K562 (cell line): ENCODE measurements around the gene MCM7. TPM values are rescaled to one million over a fixed set of nuclear protein-coding genes. Genes with fewer than 3 reads are reported as not detected.
A peak's percentile ranks its signal among the peaks of the same experiment; 100 is the strongest.

Experiments used
- HCFC1 ChIP-seq: IDR thresholded peaks from 2 replicates; pipeline ENCODE4 v1.6.1; 2012; ENCODE audit warnings: low read depth, low read length, improper control_type of control experiment
- KAT7 ChIP-seq: sonication (generic); formaldehyde crosslinking; IDR thresholded peaks from 2 replicates; pipeline ENCODE4 v1.8.0; 2022; ENCODE audit warnings: missing genetic modification reagents, mild to moderate bottlenecking, borderline replicate concordance
- KDM4B ChIP-seq, 2 experiments: fragments of 450-650 bp in 1 of 2; sonication (generic) in 1 of 2; IDR thresholded peaks; 2 replicates each; pipeline ENCODE4 v1.6.1; 2016 to 2017; ENCODE audit warnings: borderline replicate concordance in 2 of 2, antibody characterized with exemption in 1 of 2, low read depth in 1 of 2, mild to moderate bottlenecking in 1 of 2
- MNT ChIP-seq, 2 experiments: fragments of 450-650 bp; conservative IDR thresholded peaks; 2 replicates each; pipeline ENCODE4 v1.6.1; 2017; ENCODE audit warnings: mild to moderate bottlenecking in 2 of 2, moderate library complexity in 2 of 2
- NKRF ChIP-seq: fragments of 450-650 bp; IDR thresholded peaks from 2 replicates; pipeline ENCODE4 v1.6.1; 2016; ENCODE audit warnings: borderline replicate concordance
- RBM22 ChIP-seq: fragments of 200-400 bp; formaldehyde crosslinking; IDR thresholded peaks from 2 replicates; pipeline ENCODE4 v1.6.1; 2018; ENCODE audit warnings: low read length, low read depth; ENCODE audit not compliant: poor library complexity, severe bottlenecking
- SP2 ChIP-seq: IDR thresholded peaks from 2 replicates; pipeline ENCODE4 v1.6.1; 2011; ENCODE audit warnings: mild to moderate bottlenecking, low read depth, low read length, moderate library complexity; ENCODE audit not compliant: poor library complexity, severe bottlenecking; ENCODE audit errors: extremely low read depth
- TEAD4 ChIP-seq, 2 experiments: sonication (generic) in 1 of 2; formaldehyde crosslinking in 1 of 2; IDR thresholded peaks; 2 replicates each; pipeline versions ENCODE4 v1.6.1 to v1.8.0; 2012 to 2022; ENCODE audit warnings: borderline replicate concordance in 1 of 2, inconsistent platforms in 1 of 2, low read length in 1 of 2, mild to moderate bottlenecking in 1 of 2, missing genetic modification reagents in 1 of 2
- polyA plus RNA-seq, 8 experiments: library from polyadenylated mRNA; depleted of rRNA in 4 of 8; stranded (reverse) in 5 of 8; unstranded in 3 of 8; fragments of >200 nt; fragmentation: Nextera tagmentation in 2 of 8; fragmentation: Illumina TruSeq in 1 of 8; extraction: Ambion mirVana in 2 of 8; extraction: Trizol in 1 of 8; gene quantifications; 2 replicates each; pipeline versions ENCODE4 v1.2.1 to v1.2.3, GENCODE V29; 2011 to 2014; ENCODE audit warnings: inconsistent platforms in 1 of 8, missing spikeins in 1 of 8
- total RNA-seq, 7 experiments: library from RNA; depleted of rRNA in 6 of 7; stranded (reverse); fragments of >200 nt in 6 of 7; fragmentation: Illumina TruSeq in 2 of 7; extraction: Trizol in 2 of 7; gene quantifications; 2 replicates each; pipeline versions ENCODE4 v1.2.1 to v1.2.3, GENCODE V29; 2011 to 2021; ENCODE audit warnings: low replicate concordance in 1 of 7
- TF ChIP-seq, protein P1 (sequence below): sonication (generic); formaldehyde crosslinking; IDR thresholded peaks from 2 replicates; pipeline ENCODE4 v1.8.0; 2022; ENCODE audit warnings: mild to moderate bottlenecking, missing genetic modification reagents
- TF ChIP-seq, protein P2 (sequence below): fragments of 450-650 bp; formaldehyde crosslinking; IDR thresholded peaks from 2 replicates; pipeline ENCODE4 v1.4.0; 2022; ENCODE audit warnings: missing genetic modification characterization
- TF ChIP-seq, protein P3 (sequence below): fragments of 450-650 bp; IDR thresholded peaks from 2 replicates; pipeline ENCODE4 v1.6.1; 2014; ENCODE audit warnings: low read depth, mild to moderate bottlenecking, moderate library complexity, borderline replicate concordance

MCM7 gene
- total and polyA plus RNA-seq, 9 of the 15 experiments (the other 6 are each of a cell fraction or from before 2014, with no cell fraction given) = 329 to 856 (median 437) TPM

DNA sequence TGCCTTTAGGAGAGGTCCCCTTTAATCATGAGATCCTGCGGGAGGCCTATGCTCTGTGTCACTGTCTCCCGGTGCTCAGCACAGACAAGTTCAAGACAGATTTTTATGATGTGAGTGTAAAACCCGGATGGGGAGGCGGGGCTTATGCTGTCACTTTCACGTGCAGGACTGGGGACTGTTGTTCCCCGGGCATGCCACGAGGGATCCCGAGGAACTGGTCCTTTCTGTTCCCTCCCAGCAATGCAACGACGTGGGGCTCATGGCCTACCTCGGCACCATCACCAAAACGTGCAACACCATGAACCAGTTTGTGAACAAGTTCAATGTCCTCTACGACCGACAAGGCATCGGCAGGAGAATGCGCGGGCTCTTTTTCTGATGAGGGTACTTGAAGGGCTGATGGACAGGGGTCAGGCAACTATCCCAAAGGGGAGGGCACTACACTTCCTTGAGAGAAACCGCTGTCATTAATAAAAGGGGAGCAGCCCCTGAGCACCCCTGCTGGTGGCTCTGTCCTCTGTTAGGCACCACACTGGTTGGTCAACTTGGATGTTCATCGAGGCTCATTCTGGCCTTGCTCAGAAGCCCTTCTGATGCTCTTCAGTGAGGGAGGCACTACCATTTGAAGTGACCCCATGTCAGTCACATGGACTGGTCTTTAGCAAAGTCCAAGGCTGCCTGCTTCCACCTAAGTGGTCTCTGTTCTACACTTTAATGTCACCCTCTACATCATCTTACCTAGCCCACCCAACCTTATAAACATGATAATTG, 9.6 kb downstream of the MCM7 start (continued):
- TF ChIP-seq, protein P1, sequence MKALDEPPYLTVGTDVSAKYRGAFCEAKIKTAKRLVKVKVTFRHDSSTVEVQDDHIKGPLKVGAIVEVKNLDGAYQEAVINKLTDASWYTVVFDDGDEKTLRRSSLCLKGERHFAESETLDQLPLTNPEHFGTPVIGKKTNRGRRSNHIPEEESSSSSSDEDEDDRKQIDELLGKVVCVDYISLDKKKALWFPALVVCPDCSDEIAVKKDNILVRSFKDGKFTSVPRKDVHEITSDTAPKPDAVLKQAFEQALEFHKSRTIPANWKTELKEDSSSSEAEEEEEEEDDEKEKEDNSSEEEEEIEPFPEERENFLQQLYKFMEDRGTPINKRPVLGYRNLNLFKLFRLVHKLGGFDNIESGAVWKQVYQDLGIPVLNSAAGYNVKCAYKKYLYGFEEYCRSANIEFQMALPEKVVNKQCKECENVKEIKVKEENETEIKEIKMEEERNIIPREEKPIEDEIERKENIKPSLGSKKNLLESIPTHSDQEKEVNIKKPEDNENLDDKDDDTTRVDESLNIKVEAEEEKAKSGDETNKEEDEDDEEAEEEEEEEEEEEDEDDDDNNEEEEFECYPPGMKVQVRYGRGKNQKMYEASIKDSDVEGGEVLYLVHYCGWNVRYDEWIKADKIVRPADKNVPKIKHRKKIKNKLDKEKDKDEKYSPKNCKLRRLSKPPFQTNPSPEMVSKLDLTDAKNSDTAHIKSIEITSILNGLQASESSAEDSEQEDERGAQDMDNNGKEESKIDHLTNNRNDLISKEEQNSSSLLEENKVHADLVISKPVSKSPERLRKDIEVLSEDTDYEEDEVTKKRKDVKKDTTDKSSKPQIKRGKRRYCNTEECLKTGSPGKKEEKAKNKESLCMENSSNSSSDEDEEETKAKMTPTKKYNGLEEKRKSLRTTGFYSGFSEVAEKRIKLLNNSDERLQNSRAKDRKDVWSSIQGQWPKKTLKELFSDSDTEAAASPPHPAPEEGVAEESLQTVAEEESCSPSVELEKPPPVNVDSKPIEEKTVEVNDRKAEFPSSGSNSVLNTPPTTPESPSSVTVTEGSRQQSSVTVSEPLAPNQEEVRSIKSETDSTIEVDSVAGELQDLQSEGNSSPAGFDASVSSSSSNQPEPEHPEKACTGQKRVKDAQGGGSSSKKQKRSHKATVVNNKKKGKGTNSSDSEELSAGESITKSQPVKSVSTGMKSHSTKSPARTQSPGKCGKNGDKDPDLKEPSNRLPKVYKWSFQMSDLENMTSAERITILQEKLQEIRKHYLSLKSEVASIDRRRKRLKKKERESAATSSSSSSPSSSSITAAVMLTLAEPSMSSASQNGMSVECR = no peak
- TF ChIP-seq HCFC1 = no peak
- TF ChIP-seq KDM4B (IDR thresholded peaks at IDR 0.05; ENCODE audit: borderline replicate concordance in 2 of 2, low read depth in 1 of 2) = 0 out of 4 replicates have a peak, but pooled peaks of 1 of the 2 experiments have one; percentile 26
- TF ChIP-seq SP2 = no peak
- TF ChIP-seq, protein P2, sequence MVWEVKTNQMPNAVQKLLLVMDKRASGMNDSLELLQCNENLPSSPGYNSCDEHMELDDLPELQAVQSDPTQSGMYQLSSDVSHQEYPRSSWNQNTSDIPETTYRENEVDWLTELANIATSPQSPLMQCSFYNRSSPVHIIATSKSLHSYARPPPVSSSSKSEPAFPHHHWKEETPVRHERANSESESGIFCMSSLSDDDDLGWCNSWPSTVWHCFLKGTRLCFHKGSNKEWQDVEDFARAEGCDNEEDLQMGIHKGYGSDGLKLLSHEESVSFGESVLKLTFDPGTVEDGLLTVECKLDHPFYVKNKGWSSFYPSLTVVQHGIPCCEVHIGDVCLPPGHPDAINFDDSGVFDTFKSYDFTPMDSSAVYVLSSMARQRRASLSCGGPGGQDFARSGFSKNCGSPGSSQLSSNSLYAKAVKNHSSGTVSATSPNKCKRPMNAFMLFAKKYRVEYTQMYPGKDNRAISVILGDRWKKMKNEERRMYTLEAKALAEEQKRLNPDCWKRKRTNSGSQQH (CRISPR knock-in tag) = peak; percentile 57; the same call in 1 of the 2 replicates
- no peak for TF ChIP-seq KAT7
- TF ChIP-seq RBM22 = peak; percentile 48
- 0 out of 2 replicates have a peak, but pooled peaks have one; percentile 18 for TF ChIP-seq NKRF
- TF ChIP-seq MNT (conservative IDR thresholded peaks at IDR 0.05) = peak; percentile 40 to 60
- TF ChIP-seq TEAD4 (IDR thresholded peaks at IDR 0.05; ENCODE audit: low read length) = no peak; the same call in 1 of the 2 replicates
- no peak for TF ChIP-seq TEAD4 (CRISPR knock-in tag; IDR thresholded peaks at IDR 0.05; ENCODE audit: borderline replicate concordance)
- TF ChIP-seq, protein P3, sequence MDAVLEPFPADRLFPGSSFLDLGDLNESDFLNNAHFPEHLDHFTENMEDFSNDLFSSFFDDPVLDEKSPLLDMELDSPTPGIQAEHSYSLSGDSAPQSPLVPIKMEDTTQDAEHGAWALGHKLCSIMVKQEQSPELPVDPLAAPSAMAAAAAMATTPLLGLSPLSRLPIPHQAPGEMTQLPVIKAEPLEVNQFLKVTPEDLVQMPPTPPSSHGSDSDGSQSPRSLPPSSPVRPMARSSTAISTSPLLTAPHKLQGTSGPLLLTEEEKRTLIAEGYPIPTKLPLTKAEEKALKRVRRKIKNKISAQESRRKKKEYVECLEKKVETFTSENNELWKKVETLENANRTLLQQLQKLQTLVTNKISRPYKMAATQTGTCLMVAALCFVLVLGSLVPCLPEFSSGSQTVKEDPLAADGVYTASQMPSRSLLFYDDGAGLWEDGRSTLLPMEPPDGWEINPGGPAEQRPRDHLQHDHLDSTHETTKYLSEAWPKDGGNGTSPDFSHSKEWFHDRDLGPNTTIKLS = no peak
